Tracheal epithelial cell (primary cell): ENCODE data around the gene CHCHD6. TPM values are rescaled to one million over a fixed set of nuclear protein-coding genes. Genes with fewer than 3 reads are reported as not detected.

ENCODE experiments used
- total RNA-seq: library from RNA; depleted of rRNA; stranded (reverse); fragments of >200 nt; gene quantifications from 2 replicates; pipeline ENCODE4 v1.2.1, GENCODE V29; 2014

CHCHD6 gene, protein sequence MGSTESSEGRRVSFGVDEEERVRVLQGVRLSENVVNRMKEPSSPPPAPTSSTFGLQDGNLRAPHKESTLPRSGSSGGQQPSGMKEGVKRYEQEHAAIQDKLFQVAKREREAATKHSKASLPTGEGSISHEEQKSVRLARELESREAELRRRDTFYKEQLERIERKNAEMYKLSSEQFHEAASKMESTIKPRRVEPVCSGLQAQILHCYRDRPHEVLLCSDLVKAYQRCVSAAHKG
- 17.6 and 23.7 TPM in 2 replicates for total RNA-seq

DNA sequence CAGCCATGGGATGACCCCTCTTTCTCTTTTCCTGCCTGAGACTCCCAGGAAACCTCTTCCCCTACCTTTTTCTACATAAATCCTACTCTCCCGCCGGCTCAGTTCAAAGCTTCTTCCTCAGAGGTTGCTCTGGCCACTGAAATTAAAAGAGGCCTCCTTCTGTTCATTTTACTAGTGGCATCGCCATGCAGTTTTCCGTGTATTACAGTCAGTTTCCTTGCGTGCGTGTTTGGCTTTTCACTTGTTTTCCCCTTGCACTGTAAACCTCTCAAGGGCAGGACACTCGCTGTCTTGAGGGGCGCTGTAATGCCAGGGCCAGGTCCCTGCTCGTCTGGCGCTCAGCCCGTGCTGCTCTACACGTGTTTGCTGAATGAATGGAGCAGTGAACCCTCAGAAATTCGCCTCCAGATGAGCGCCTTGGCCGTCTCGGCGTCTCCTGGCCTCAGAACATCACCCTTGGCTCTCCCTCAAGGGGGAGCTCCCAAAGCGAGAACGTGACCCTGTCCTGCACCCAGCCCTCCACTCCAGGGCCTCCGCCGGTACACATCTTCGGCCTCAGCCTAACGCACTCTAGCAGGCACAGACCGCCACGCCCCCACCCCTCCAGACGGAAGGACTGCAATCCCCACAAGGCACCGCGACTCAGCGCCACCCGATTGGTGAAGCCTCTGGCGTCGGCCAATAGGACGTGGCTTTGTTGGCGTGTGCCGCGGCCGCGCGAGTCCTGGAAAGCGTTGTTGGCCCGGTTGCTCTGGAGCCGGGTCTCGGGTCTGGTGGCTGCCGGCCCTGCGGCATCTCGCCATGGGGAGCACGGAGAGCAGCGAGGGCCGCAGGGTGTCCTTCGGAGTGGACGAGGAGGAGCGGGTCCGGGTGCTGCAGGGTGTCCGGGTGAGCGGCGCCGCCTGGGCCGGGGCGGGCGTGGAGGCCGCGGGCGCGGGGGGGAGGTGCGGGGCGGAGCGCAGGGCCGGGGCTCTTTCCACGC lies at the start of gene CHCHD6:
TSS of gene CHCHD6 (plus strand) at position 729 of the 982 bp plus-strand sequence. CDS start at position 802, 73 bp downstream.

DNA sequence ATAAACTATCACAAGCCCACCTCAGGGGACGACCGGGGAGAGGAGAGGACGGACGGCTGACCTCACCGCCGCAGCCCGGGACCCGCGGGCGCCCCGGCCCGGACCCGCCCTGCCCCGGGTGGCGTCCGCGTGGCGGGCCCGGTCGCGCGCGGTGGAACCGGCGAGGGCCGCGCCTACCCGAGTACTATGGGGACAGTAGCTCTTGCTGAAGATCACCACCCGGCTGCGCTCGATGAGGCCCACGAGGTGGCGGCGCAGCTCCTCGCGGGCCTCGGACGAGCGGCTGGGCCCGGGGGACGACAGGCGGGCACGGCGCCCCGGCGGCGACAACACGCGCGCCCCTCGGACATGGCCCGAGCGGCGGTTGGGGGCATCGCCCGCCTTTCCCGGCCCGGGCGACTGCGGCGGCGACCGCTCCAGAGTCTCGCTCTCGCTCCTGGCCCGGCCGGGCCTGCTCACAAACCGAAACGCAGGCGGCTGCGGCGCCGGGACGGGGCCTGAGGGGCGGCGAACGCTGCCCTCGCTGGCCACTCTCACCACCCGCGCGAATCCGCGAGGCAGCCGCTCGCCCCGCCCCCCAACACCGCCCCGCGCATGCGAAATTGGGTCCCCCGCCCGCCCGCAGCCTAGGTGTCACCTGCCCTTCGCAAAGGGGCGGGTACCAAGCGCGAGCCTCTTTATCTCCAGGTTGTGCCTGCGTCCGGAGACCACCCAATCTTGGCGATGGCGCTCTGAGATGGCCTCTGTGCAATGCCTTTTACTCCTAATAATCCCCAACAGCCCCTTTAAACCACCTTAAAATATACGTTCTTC lies 49.3 kb upstream of the CHCHD6 start, which contains the start of gene TXNRD3:
TSS of gene TXNRD3 (minus strand) at position 554 of the 813 bp plus-strand sequence.

DNA sequence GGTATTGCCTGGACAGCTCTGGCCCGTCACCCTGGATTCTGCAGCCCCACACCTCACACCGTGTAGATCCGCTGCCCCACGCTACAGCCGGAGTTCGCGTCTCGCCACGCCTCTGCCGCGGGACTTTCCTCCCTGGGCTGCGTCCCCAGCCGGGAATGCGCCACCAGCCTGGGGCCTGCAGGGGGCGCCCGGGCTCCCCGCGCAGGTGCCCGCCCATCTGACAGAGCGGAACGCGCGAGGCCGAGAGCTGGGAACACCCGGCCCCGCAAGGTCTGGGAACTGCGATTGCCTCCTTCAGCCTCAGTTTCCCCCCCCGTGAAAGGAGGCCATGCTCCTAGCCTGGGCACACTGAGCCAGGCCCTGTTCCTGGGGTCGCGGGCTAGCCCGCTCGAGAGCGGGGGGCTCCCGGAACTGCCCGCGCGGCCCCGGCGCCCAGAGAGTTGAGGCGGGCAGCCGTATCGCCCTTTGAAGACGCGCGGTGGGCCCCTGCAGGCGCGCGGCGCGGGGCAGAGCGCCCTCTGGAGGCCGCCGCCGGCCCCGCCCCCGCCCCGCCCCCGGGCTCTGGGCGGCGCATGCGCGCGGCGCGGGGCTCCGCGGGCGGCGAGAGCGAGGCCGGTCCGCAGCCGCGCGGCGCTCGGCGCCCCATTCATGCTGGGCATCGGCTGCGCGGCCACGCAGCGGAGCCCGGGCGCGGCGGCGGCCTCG lies 278.6 kb downstream of the CHCHD6 start, which contains the start of gene PLXNA1:
TSS of gene PLXNA1 (plus strand) at position 645 of the 705 bp plus-strand sequence. CDS start 5,479 bp downstream, outside the sequence.

Other genes with a start within 250 kb of the CHCHD6 start
- gene ZXDC, start 228.3 kb upstream of the CHCHD6 start, total RNA-seq = 30.8 and 34.1 TPM in 2 replicates
- gene UROC1, start 186.5 kb upstream of the CHCHD6 start, total RNA-seq = not detected in 2 replicates
- gene CHST13, start 180.1 kb upstream of the CHCHD6 start, total RNA-seq = 0.24 TPM in 1 of 2 replicates, not detected in the other
- gene C3orf22, start 145.3 kb upstream of the CHCHD6 start, total RNA-seq = not detected in 2 replicates
- 12.3 and 15.8 TPM in 2 replicates for gene TXNRD3, start 49.1 kb upstream of the CHCHD6 start, total RNA-seq